ENCODE results near the gene DTNBP1.

The DTNBP1 gene

GRCh38 chr6:15506066-15506465 lies 156.8 kb downstream of the DTNBP1 start:
- Histone ChIP-seq H3K36me3 (ENCODE audit: control insufficient read depth, insufficient read depth, low read length) (peaks cover 99% of the 10 kb centered on the region), H3K4me1 (ENCODE audit: control insufficient read depth, insufficient read depth, low read length) (peaks cover 20% of the 10 kb centered on the region), H3K27ac (ENCODE audit: low read depth, low read length) (no peak overlapping the region), H3K9ac (ENCODE audit: low read length) (no peak overlapping the region), H3K4me3 (ENCODE audit: low read depth, low read length) (no peak overlapping the region), H3K9me3 (ENCODE audit: control insufficient read depth, insufficient read depth, low read depth, low read length) (no peaks in the 10 kb centered on the region), H3K27me3 (ENCODE audit: control insufficient read depth, insufficient read depth, low read length) (no peaks in the 10 kb centered on the region)

GRCh38 chr6:15505463-15505918 lies 157.3 kb downstream of the DTNBP1 start:
- no peak overlapping the region for H3K4me3 ChIP-seq (ENCODE audit: low read depth, low read length)
- no peak overlapping the region for H3K27ac ChIP-seq (ENCODE audit: low read depth, low read length)
- peaks cover 99% of the 10 kb centered on the region for H3K36me3 ChIP-seq (ENCODE audit: control insufficient read depth, insufficient read depth, low read length)
- no peaks in the 10 kb centered on the region for H3K9me3 ChIP-seq (ENCODE audit: control insufficient read depth, insufficient read depth, low read depth, low read length)
- peaks cover 20% of the 10 kb centered on the region for H3K4me1 ChIP-seq (ENCODE audit: control insufficient read depth, insufficient read depth, low read length)
- no peak overlapping the region for H3K9ac ChIP-seq (ENCODE audit: low read length)
- no peaks in the 10 kb centered on the region for H3K27me3 ChIP-seq (ENCODE audit: control insufficient read depth, insufficient read depth, low read length)

GRCh38 chr6:15504581-15505350 lies 158.1 kb downstream of the DTNBP1 start:
- Histone ChIP-seq H3K9me3 (ENCODE audit: control insufficient read depth, insufficient read depth, low read depth, low read length) (no peaks in the 10 kb centered on the region), H3K4me1 (ENCODE audit: control insufficient read depth, insufficient read depth, low read length) (peaks cover 20% of the 10 kb centered on the region), H3K27me3 (ENCODE audit: control insufficient read depth, insufficient read depth, low read length) (no peaks in the 10 kb centered on the region), H3K36me3 (ENCODE audit: control insufficient read depth, insufficient read depth, low read length) (peaks cover 100% of the 10 kb centered on the region), H3K4me3 (ENCODE audit: low read depth, low read length) (no peak overlapping the region), H3K27ac (ENCODE audit: low read depth, low read length) (no peak overlapping the region), H3K9ac (ENCODE audit: low read length) (no peak overlapping the region)

- Histone ChIP-seq H3K9me3 (ENCODE audit: control insufficient read depth, insufficient read depth, low read depth, low read length) (no peaks in the 10 kb centered on the region), H3K27me3 (ENCODE audit: control insufficient read depth, insufficient read depth, low read length) (no peaks in the 10 kb centered on the region), H3K9ac (ENCODE audit: low read length) (no peak overlapping the region), H3K36me3 (ENCODE audit: control insufficient read depth, insufficient read depth, low read length) (peaks cover 100% of the 10 kb centered on the region), H3K4me1 (ENCODE audit: control insufficient read depth, insufficient read depth, low read length) (peaks cover 20% of the 10 kb centered on the region), H3K4me3 (ENCODE audit: low read depth, low read length) (no peak overlapping the region), H3K27ac (ENCODE audit: low read depth, low read length) (no peak overlapping the region)
Measured at GRCh38 chr6:15504040-15504495, 158.8 kb downstream of the DTNBP1 start.

- H3K9ac ChIP-seq (ENCODE audit: low read length): no peak overlapping the region
- no peaks in the 10 kb centered on the region for H3K9me3 ChIP-seq (ENCODE audit: control insufficient read depth, insufficient read depth, low read depth, low read length)
- H3K27me3 ChIP-seq (ENCODE audit: control insufficient read depth, insufficient read depth, low read length): no peaks in the 10 kb centered on the region
- no peak overlapping the region for H3K27ac ChIP-seq (ENCODE audit: low read depth, low read length)
- no peak overlapping the region for H3K4me3 ChIP-seq (ENCODE audit: low read depth, low read length)
- peaks cover 19% of the 10 kb centered on the region for H3K4me1 ChIP-seq (ENCODE audit: control insufficient read depth, insufficient read depth, low read length)
- H3K36me3 ChIP-seq (ENCODE audit: control insufficient read depth, insufficient read depth, low read length): peaks cover 100% of the 10 kb centered on the region
Measured at GRCh38 chr6:15503346-15503680, 159.5 kb downstream of the DTNBP1 start.

GRCh38 chr6:15502446-15503345 lies 160.1 kb downstream of the DTNBP1 start:
- Histone ChIP-seq H3K4me1 (ENCODE audit: control insufficient read depth, insufficient read depth, low read length) (peaks cover 13% of the 10 kb centered on the region), H3K4me3 (ENCODE audit: low read depth, low read length) (no peak overlapping the region), H3K27me3 (ENCODE audit: control insufficient read depth, insufficient read depth, low read length) (no peaks in the 10 kb centered on the region), H3K27ac (ENCODE audit: low read depth, low read length) (no peak overlapping the region), H3K9ac (ENCODE audit: low read length) (no peak overlapping the region), H3K9me3 (ENCODE audit: control insufficient read depth, insufficient read depth, low read depth, low read length) (no peaks in the 10 kb centered on the region), H3K36me3 (ENCODE audit: control insufficient read depth, insufficient read depth, low read length) (peaks cover 100% of the 10 kb centered on the region)

- H3K27me3 ChIP-seq (ENCODE audit: control insufficient read depth, insufficient read depth, low read length): no peaks in the 10 kb centered on the region
- peaks cover 5% of the 10 kb centered on the region for H3K4me1 ChIP-seq (ENCODE audit: control insufficient read depth, insufficient read depth, low read length)
- no peak overlapping the region for H3K9ac ChIP-seq (ENCODE audit: low read length)
- H3K36me3 ChIP-seq (ENCODE audit: control insufficient read depth, insufficient read depth, low read length): peaks cover 97% of the 10 kb centered on the region
- H3K4me3 ChIP-seq (ENCODE audit: low read depth, low read length): no peak overlapping the region
- no peaks in the 10 kb centered on the region for H3K9me3 ChIP-seq (ENCODE audit: control insufficient read depth, insufficient read depth, low read depth, low read length)
- H3K27ac ChIP-seq (ENCODE audit: low read depth, low read length): no peak overlapping the region
Measured at GRCh38 chr6:15501826-15502445, 160.9 kb downstream of the DTNBP1 start.

- H3K9ac ChIP-seq (ENCODE audit: low read length): no peak overlapping the region
- peaks cover 97% of the 10 kb centered on the region for H3K36me3 ChIP-seq (ENCODE audit: control insufficient read depth, insufficient read depth, low read length)
- no peaks in the 10 kb centered on the region for H3K9me3 ChIP-seq (ENCODE audit: control insufficient read depth, insufficient read depth, low read depth, low read length)
- H3K4me3 ChIP-seq (ENCODE audit: low read depth, low read length): no peak overlapping the region
- H3K4me1 ChIP-seq (ENCODE audit: control insufficient read depth, insufficient read depth, low read length): no peaks in the 10 kb centered on the region
- H3K27ac ChIP-seq (ENCODE audit: low read depth, low read length): no peak overlapping the region
- no peaks in the 10 kb centered on the region for H3K27me3 ChIP-seq (ENCODE audit: control insufficient read depth, insufficient read depth, low read length)
Measured at GRCh38 chr6:15500901-15501825, 161.7 kb downstream of the DTNBP1 start.

- Histone ChIP-seq H3K9me3 (ENCODE audit: control insufficient read depth, insufficient read depth, low read depth, low read length) (no peaks in the 10 kb centered on the region), H3K9ac (ENCODE audit: low read length) (no peak overlapping the region), H3K4me1 (ENCODE audit: control insufficient read depth, insufficient read depth, low read length) (no peaks in the 10 kb centered on the region), H3K4me3 (ENCODE audit: low read depth, low read length) (no peak overlapping the region), H3K27ac (ENCODE audit: low read depth, low read length) (no peak overlapping the region), H3K36me3 (ENCODE audit: control insufficient read depth, insufficient read depth, low read length) (peaks cover 97% of the 10 kb centered on the region), H3K27me3 (ENCODE audit: control insufficient read depth, insufficient read depth, low read length) (no peaks in the 10 kb centered on the region)
Measured at GRCh38 chr6:15500078-15500740, 162.6 kb downstream of the DTNBP1 start.

- Histone ChIP-seq H3K9me3 (ENCODE audit: control insufficient read depth, insufficient read depth, low read depth, low read length) (no peaks in the 10 kb centered on the region), H3K36me3 (ENCODE audit: control insufficient read depth, insufficient read depth, low read length) (peaks cover 97% of the 10 kb centered on the region), H3K4me3 (ENCODE audit: low read depth, low read length) (no peak overlapping the region), H3K27ac (ENCODE audit: low read depth, low read length) (no peak overlapping the region), H3K9ac (ENCODE audit: low read length) (no peak overlapping the region), H3K4me1 (ENCODE audit: control insufficient read depth, insufficient read depth, low read length) (no peaks in the 10 kb centered on the region; the same call in 1 of the 2 replicates), H3K27me3 (ENCODE audit: control insufficient read depth, insufficient read depth, low read length) (no peaks in the 10 kb centered on the region)
Measured at GRCh38 chr6:15499591-15499990, 163.2 kb downstream of the DTNBP1 start.
